K562 (cell line): Measurements from ENCODE around the gene SIDT2.
"Not testable (repeated sequence)": the region's sequence is repeated elsewhere in the genome, so short reads cannot be mapped to it uniquely, and the experiment has no call there.

Experiments used
- ESRRA ChIP-seq: fragments of 450-650 bp; IDR thresholded peaks from 2 replicates; pipeline ENCODE4 v1.6.1; 2014; ENCODE audit warnings: low read depth, mild to moderate bottlenecking, moderate library complexity, borderline replicate concordance
- FOS ChIP-seq: IDR thresholded peaks from 3 replicates; pipeline ENCODE4 v1.6.1; 2011; ENCODE audit not compliant: insufficient read length; ENCODE audit errors: extremely low read depth
- JUND ChIP-seq, 2 experiments: IDR thresholded peaks; 2 replicates in 1 of 2; 3 replicates in 1 of 2; pipeline ENCODE4 v1.6.1; 2011; ENCODE audit warnings: borderline replicate concordance in 2 of 2, low read depth in 2 of 2, low read length in 2 of 2, improper control_type of control experiment in 1 of 2, missing biosample characterization in 1 of 2, missing genetic modification characterization in 1 of 2, missing genetic modification reagents in 1 of 2
- TF ChIP-seq, protein P1 (sequence below): sonication (generic); formaldehyde crosslinking; IDR thresholded peaks from 2 replicates; pipeline ENCODE4 v1.9.0; 2022; ENCODE audit warnings: mild to moderate bottlenecking, missing genetic modification reagents
- TF ChIP-seq, protein P2 (sequence below): fragments of 250-450 bp; sonication (Bioruptor Pico); IDR thresholded peaks from 2 replicates; pipeline ENCODE4 v1.9.0; 2021; ENCODE audit warnings: mild to moderate bottlenecking

DNA sequence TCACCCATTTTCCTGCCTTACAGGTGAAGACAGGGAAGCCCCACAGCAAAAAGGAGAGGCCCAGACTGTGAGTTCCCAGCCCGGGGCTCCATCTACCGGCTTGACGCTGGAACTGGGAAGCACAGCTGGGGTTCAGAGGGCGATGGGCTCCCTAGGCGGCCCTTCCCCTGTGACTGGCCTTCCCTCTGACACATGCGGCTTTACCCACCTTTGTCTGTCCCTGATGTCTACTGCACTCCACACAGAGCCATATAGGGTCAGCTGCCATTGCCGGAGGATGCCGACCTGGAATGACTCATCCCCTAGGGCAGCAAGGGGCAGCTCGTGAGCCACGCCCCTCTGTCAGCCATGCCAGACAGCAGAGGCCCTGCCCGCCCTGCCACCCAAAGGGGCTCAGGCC is 28.3 kb downstream of the SIDT2 start:
- TF ChIP-seq ESRRA; JUND (IDR thresholded peaks at IDR 0.05; ENCODE audit: borderline replicate concordance, low read depth, low read length); JUND (tag; IDR thresholded peaks at IDR 0.05; ENCODE audit: borderline replicate concordance, low read depth, low read length); FOS: not testable (repeated sequence)
- TF ChIP-seq, protein P1, sequence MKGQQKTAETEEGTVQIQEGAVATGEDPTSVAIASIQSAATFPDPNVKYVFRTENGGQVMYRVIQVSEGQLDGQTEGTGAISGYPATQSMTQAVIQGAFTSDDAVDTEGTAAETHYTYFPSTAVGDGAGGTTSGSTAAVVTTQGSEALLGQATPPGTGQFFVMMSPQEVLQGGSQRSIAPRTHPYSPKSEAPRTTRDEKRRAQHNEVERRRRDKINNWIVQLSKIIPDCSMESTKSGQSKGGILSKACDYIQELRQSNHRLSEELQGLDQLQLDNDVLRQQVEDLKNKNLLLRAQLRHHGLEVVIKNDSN (CRISPR knock-in tag), result not testable (repeated sequence)
- TF ChIP-seq, protein P2, sequence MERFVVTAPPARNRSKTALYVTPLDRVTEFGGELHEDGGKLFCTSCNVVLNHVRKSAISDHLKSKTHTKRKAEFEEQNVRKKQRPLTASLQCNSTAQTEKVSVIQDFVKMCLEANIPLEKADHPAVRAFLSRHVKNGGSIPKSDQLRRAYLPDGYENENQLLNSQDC (CRISPR knock-in tag), result not testable (repeated sequence)
